ENCODE results near the gene GRIN2D.

DNA sequence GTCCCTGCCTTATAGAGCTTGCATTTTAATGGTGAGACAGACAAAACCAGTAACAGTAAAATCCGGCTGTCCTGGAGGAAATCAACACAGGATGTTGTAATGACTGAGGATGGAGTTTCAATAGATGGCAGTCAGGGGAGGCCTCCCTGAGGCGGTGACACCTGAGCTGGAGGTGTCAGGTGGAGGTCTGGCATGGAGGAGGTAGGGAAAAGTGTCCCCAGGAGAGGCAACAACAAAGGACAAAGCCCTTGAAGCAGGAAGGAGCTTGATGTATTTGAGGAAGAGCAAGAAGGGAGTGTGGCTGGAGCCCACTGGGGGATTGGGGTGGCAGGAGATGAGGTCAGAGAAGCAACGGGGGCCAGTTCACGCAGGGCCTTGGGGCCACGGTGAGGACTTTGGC lies 7.8 kb downstream of the GRIN2D start:
- TF ChIP-seq ELF1 (IDR thresholded peaks at IDR 0.05), result no peak
- TF ChIP-seq, protein P1, sequence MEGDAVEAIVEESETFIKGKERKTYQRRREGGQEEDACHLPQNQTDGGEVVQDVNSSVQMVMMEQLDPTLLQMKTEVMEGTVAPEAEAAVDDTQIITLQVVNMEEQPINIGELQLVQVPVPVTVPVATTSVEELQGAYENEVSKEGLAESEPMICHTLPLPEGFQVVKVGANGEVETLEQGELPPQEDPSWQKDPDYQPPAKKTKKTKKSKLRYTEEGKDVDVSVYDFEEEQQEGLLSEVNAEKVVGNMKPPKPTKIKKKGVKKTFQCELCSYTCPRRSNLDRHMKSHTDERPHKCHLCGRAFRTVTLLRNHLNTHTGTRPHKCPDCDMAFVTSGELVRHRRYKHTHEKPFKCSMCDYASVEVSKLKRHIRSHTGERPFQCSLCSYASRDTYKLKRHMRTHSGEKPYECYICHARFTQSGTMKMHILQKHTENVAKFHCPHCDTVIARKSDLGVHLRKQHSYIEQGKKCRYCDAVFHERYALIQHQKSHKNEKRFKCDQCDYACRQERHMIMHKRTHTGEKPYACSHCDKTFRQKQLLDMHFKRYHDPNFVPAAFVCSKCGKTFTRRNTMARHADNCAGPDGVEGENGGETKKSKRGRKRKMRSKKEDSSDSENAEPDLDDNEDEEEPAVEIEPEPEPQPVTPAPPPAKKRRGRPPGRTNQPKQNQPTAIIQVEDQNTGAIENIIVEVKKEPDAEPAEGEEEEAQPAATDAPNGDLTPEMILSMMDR (IDR thresholded peaks at IDR 0.05), result no peak
- TF ChIP-seq POLR2AphosphoS5 (IDR thresholded peaks at IDR 0.05; ENCODE audit: low read depth, low read length), result no peak
- no peak for TF ChIP-seq EZH2phosphoT487 (IDR thresholded peaks at IDR 0.05; ENCODE audit: borderline replicate concordance, low read depth)
- no peak for TF ChIP-seq RAD21 (IDR thresholded peaks at IDR 0.05; ENCODE audit: low read length)
- TF ChIP-seq, protein P2, sequence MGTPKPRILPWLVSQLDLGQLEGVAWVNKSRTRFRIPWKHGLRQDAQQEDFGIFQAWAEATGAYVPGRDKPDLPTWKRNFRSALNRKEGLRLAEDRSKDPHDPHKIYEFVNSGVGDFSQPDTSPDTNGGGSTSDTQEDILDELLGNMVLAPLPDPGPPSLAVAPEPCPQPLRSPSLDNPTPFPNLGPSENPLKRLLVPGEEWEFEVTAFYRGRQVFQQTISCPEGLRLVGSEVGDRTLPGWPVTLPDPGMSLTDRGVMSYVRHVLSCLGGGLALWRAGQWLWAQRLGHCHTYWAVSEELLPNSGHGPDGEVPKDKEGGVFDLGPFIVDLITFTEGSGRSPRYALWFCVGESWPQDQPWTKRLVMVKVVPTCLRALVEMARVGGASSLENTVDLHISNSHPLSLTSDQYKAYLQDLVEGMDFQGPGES (IDR thresholded peaks at IDR 0.05; ENCODE audit: low read depth, low read length), result no peak
- TF ChIP-seq RFX5 (IDR thresholded peaks at IDR 0.05; ENCODE audit: low read length), result no peak
- TF ChIP-seq EP300 (IDR thresholded peaks at IDR 0.05; ENCODE audit: borderline replicate concordance in 1 of 2, low read depth in 1 of 2, low read length in 1 of 2), result no peak
- TF ChIP-seq, protein P3, sequence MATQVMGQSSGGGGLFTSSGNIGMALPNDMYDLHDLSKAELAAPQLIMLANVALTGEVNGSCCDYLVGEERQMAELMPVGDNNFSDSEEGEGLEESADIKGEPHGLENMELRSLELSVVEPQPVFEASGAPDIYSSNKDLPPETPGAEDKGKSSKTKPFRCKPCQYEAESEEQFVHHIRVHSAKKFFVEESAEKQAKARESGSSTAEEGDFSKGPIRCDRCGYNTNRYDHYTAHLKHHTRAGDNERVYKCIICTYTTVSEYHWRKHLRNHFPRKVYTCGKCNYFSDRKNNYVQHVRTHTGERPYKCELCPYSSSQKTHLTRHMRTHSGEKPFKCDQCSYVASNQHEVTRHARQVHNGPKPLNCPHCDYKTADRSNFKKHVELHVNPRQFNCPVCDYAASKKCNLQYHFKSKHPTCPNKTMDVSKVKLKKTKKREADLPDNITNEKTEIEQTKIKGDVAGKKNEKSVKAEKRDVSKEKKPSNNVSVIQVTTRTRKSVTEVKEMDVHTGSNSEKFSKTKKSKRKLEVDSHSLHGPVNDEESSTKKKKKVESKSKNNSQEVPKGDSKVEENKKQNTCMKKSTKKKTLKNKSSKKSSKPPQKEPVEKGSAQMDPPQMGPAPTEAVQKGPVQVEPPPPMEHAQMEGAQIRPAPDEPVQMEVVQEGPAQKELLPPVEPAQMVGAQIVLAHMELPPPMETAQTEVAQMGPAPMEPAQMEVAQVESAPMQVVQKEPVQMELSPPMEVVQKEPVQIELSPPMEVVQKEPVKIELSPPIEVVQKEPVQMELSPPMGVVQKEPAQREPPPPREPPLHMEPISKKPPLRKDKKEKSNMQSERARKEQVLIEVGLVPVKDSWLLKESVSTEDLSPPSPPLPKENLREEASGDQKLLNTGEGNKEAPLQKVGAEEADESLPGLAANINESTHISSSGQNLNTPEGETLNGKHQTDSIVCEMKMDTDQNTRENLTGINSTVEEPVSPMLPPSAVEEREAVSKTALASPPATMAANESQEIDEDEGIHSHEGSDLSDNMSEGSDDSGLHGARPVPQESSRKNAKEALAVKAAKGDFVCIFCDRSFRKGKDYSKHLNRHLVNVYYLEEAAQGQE (IDR thresholded peaks at IDR 0.05; ENCODE audit: low read depth, low read length), result no peak
